WTC11 (cell line): ENCODE results near the gene CETP.

ENCODE experiments used
- CTCF ChIP-seq: fragments of 200-600 bp; IDR thresholded peaks from 2 replicates; pipeline ENCODE4 v1.8.0; 2022; ENCODE audit warnings: antibody characterized with exemption
- RELA ChIP-seq: sonication (generic); formaldehyde crosslinking; IDR thresholded peaks from 2 replicates; pipeline ENCODE4 v1.8.1; 2022; ENCODE audit warnings: missing genetic modification reagents, mild to moderate bottlenecking, borderline replicate concordance
- TP53 ChIP-seq: sonication (generic); formaldehyde crosslinking; IDR thresholded peaks from 2 replicates; pipeline ENCODE4 v1.8.1; 2023; ENCODE audit warnings: mild to moderate bottlenecking, missing genetic modification reagents

- TF ChIP-seq RELA (no peak), CTCF (no peak), TP53 (no peak)
These were observed 38.7 kb downstream of the CETP start for GRCh38 chr16:57000271-57001025.
